Measurements from ENCODE around the gene TTPAL. TPM values are rescaled to one million over a fixed set of nuclear protein-coding genes. Genes with fewer than 3 reads are reported as not detected.

The TTPAL gene
- total and polyA plus RNA-seq, 2 donors (not counting 3 experiments of a cell fraction or from before 2014, with no cell fraction given): 4.0 to 8.0 TPM

- H4K20me1 ChIP-seq (replicated peaks; ENCODE audit: control insufficient read depth, extremely low read depth, insufficient read depth, low read length): no peaks in the 10 kb centered on the region
- CTCF ChIA-PET: interaction anchor here (0.9 to 1.9 kb wide), 3 partner anchors 10 to 33 kb away, joined by 3 to 4 read pairs (median 3); no protein-coding TSS in a partner anchor
- H3K9me1 ChIP-seq (replicated peaks; ENCODE audit: control insufficient read depth, extremely low read depth, insufficient read depth, low read length): no peaks in the 10 kb centered on the region
- H3K4me2 ChIP-seq (ENCODE audit: insufficient read depth, low read length): no peak overlapping the region
- POLR2A ChIA-PET: no interaction called here
- no peak for DNase-seq (ENCODE audit: low read depth, low spot score)
- no peaks in the 10 kb centered on the region for H3K9me3 ChIP-seq (replicated peaks; ENCODE audit: control insufficient read depth, insufficient read depth, low read length)
- intact Hi-C loops (cut with micrococcal nuclease) (no loop called here), dilution Hi-C loops (cut with MboI; ENCODE audit: extremely low pct_ligation_motif_present, low sequenced_read_pairs) (no loop called here)
- no TSS peak for BruUV-seq (replicated peaks)
- H3K4me3 ChIP-seq (replicated peaks in 1 of 3; ENCODE audit: insufficient read depth in 1 of 3, low read depth in 1 of 3, low read length in 3 of 3): no peak overlapping the region
- TF ChIP-seq GATA2 (IDR thresholded peaks at IDR 0.05; ENCODE audit: insufficient read depth, insufficient read length, low read depth, low read length) (no peak), FOS (IDR thresholded peaks at IDR 0.05; ENCODE audit: borderline replicate concordance, insufficient read depth, low read length) (no peak), POLR2AphosphoS5 (IDR thresholded peaks at IDR 0.05; ENCODE audit: insufficient read depth, low read depth, low read length) (no peak), MYC (IDR thresholded peaks at IDR 0.05; ENCODE audit: low read depth, low read length) (no peak), JUN (IDR thresholded peaks at IDR 0.05; ENCODE audit: borderline replicate concordance, insufficient read depth, insufficient read length, low read depth) (no peak), EZH2 (IDR thresholded peaks at IDR 0.05; ENCODE audit: borderline replicate concordance, low read depth, low read length, severe bottlenecking) (no peak), CTCF (IDR thresholded peaks at IDR 0.05; ENCODE audit: extremely low read depth in 1 of 2, insufficient read depth in 1 of 2, low read depth in 1 of 2, low read length in 2 of 2) (no peak), POLR2A (IDR thresholded peaks at IDR 0.05; ENCODE audit: low read depth, low read length) (no peak), MAX (IDR thresholded peaks at IDR 0.05; ENCODE audit: insufficient read depth, insufficient read length) (no peak)
- no peak for FAIRE-seq
- H3K27me3 ChIP-seq (ENCODE audit: control insufficient read depth in 2 of 2, insufficient read depth in 2 of 2, low read length in 2 of 2): no peaks in the 10 kb centered on the region
- no peak overlapping the region for H3K9ac ChIP-seq (replicated peaks; ENCODE audit: extremely low read depth, insufficient read depth, low read length)
- H3K79me2 ChIP-seq (ENCODE audit: control insufficient read depth, insufficient read depth, low read length): peaks cover 36% of the 10 kb centered on the region
- no peak overlapping the region for H3K27ac ChIP-seq (ENCODE audit: insufficient read depth, low read depth, low read length)
- no peak overlapping the region for H2AFZ ChIP-seq (ENCODE audit: low read depth, low read length)
- no peaks in the 10 kb centered on the region for H3K36me3 ChIP-seq (ENCODE audit: control insufficient read depth in 2 of 2, extremely low read depth in 1 of 2, insufficient read depth in 2 of 2, low read length in 2 of 2)
- H3K4me1 ChIP-seq (ENCODE audit: control insufficient read depth, extremely low read depth, insufficient read depth, low read length): peaks cover 18% of the 10 kb centered on the region
These were observed 67.2 kb downstream of the TTPAL start for GRCh38 chr20:44542890-44543289.

Data from endothelial cell of umbilical vein (primary cell).